DOHH2 (cell line): ENCODE measurements around the gene ZBTB7B.

ENCODE experiments used
- H3F3A ChIP-seq: fragments of 200-600 bp; sonication (generic), shearing (Covaris generic); 2 replicates; pipeline ENCODE4 v1.6.0; 2016; ENCODE audit warnings: antibody characterized with exemption, mild to moderate bottlenecking; ENCODE audit not compliant: control insufficient read depth, insufficient read depth
- H3K27ac ChIP-seq: fragments of 200-600 bp; sonication (generic); 2 replicates; pipeline ENCODE4 v1.5.1; 2014; ENCODE audit warnings: low read depth, mild to moderate bottlenecking, low read length, moderate library complexity
- H3K27me3 ChIP-seq: fragments of 200-600 bp; sonication (generic); 2 replicates; pipeline ENCODE4 v1.6.1; 2014; ENCODE audit warnings: mild to moderate bottlenecking, low read length, mixed read lengths; ENCODE audit not compliant: control insufficient read depth
- H3K36me3 ChIP-seq: fragments of 200-600 bp; sonication (generic); 2 replicates; pipeline ENCODE4 v1.6.1; 2014; ENCODE audit warnings: mild to moderate bottlenecking, low read length, moderate library complexity, mixed read lengths; ENCODE audit not compliant: control insufficient read depth
- H3K4me1 ChIP-seq: fragments of 200-600 bp; sonication (generic); 2 replicates; pipeline ENCODE4 v1.6.1; 2014; ENCODE audit warnings: mild to moderate bottlenecking, low read length, mixed read lengths; ENCODE audit not compliant: control insufficient read depth
- H3K4me2 ChIP-seq: fragments of 200-600 bp; sonication (generic); 2 replicates; pipeline ENCODE4 v1.6.0; 2014; ENCODE audit warnings: mild to moderate bottlenecking, low read length, moderate library complexity
- H3K4me3 ChIP-seq: fragments of 200-600 bp; sonication (generic); 2 replicates; pipeline ENCODE4 v1.5.1; 2014; ENCODE audit warnings: mild to moderate bottlenecking, low read length, mixed read lengths
- H3K79me2 ChIP-seq: fragments of 200-600 bp; sonication (generic); 2 replicates; pipeline ENCODE4 v1.6.1; 2014; ENCODE audit warnings: mild to moderate bottlenecking, low read length, mixed read lengths; ENCODE audit not compliant: control insufficient read depth
- H3K9me2 ChIP-seq: fragments of 200-600 bp; sonication (generic); replicated peaks from 2 replicates; pipeline ENCODE4 v1.6.1; 2014; ENCODE audit warnings: mild to moderate bottlenecking, low read length, mixed read lengths; ENCODE audit not compliant: control insufficient read depth
- H3K9me3 ChIP-seq: fragments of 200-600 bp; sonication (generic); 2 replicates; pipeline ENCODE4 v1.6.1; 2014; ENCODE audit warnings: antibody characterized with exemption, low read length, mixed read lengths; ENCODE audit not compliant: control insufficient read depth, insufficient read depth
- H4K20me1 ChIP-seq: fragments of 200-600 bp; sonication (generic); 2 replicates; pipeline ENCODE4 v1.6.0; 2014; ENCODE audit warnings: low read depth, mild to moderate bottlenecking, antibody characterized with exemption, low read length, moderate library complexity; ENCODE audit not compliant: control insufficient read depth, insufficient read depth
- CTCF ChIP-seq: fragments of 200-600 bp; sonication (generic); IDR thresholded peaks from one replicate; pipeline ENCODE4 v1.5.1; 2014; ENCODE audit warnings: antibody characterized with exemption, mild to moderate bottlenecking, low read depth, low read length; ENCODE audit not compliant: poor library complexity, severe bottlenecking
- EZH2phosphoT487 ChIP-seq: fragments of 200-600 bp; sonication (generic); IDR thresholded peaks from 2 replicates; pipeline ENCODE4 v1.6.1; 2017; ENCODE audit warnings: borderline replicate concordance, mild to moderate bottlenecking, antibody characterized with exemption, low read length, moderate library complexity, mixed read lengths

Gene ZBTB7B

GRCh38 chr1:154962156-154962749 is 40.3 kb upstream of the ZBTB7B start:
- Histone ChIP-seq H3K9me3 (no peaks in the 10 kb centered on the region), H3K4me3 (peak overlapping the region; percentile 80), H3K27ac (peak overlapping the region; percentile 71), H3K9me2 (no peaks in the 10 kb centered on the region), H3K27me3 (no peaks in the 10 kb centered on the region), H4K20me1 (no peaks in the 10 kb centered on the region), H3K79me2 (peaks cover 51% of the 10 kb centered on the region), H3K36me3 (peaks cover 75% of the 10 kb centered on the region), H3K4me1 (peaks cover 20% of the 10 kb centered on the region), H3F3A (0 out of 2 replicates have a peak, but pooled peaks cover 5% of the 10 kb centered on the region), H3K4me2 (peak overlapping the region; percentile 81)
- TF ChIP-seq CTCF (no peak), EZH2phosphoT487 (no peak)

- Histone ChIP-seq H3K9me3 (no peaks in the 10 kb centered on the region), H4K20me1 (no peaks in the 10 kb centered on the region), H3K27ac (peak overlapping the region; percentile 71), H3K9me2 (no peaks in the 10 kb centered on the region), H3F3A (0 out of 2 replicates have a peak, but pooled peaks cover 5% of the 10 kb centered on the region), H3K79me2 (peaks cover 51% of the 10 kb centered on the region), H3K27me3 (no peaks in the 10 kb centered on the region), H3K36me3 (peaks cover 79% of the 10 kb centered on the region), H3K4me2 (peak overlapping the region; percentile 81), H3K4me3 (peak overlapping the region; percentile 80), H3K4me1 (peaks cover 20% of the 10 kb centered on the region)
- no peak for TF ChIP-seq CTCF
- TF ChIP-seq EZH2phosphoT487, result no peak
Measured at GRCh38 chr1:154962795-154963330, 39.7 kb upstream of the ZBTB7B start.

DNA sequence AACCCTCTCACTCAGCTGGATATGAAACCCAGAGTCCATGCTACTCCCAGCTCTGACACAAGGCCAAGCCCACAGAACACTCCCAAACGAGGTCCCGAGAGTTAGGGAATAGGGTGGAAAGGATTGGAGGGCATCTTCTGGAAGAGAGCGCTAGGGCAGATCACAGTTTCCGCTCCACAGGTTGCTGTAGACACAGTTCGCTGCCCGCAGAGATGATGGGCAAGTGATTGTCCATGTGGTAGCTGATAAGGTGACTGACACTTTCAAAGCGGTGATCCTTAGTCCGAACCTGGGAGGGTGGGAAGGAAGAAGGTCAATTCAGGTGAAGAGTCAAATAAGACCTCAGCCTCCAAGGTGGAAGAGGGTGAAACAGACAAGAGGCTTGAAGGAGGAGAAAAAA is 39.0 kb upstream of the ZBTB7B start:
- Histone ChIP-seq H3K9me3 (no peaks in the 10 kb centered on the region), H3K4me3 (0 out of 2 replicates have a peak overlapping the region, but pooled peaks have one; percentile 80), H3K36me3 (peaks cover 79% of the 10 kb centered on the region), H3K27me3 (no peaks in the 10 kb centered on the region), H4K20me1 (no peaks in the 10 kb centered on the region), H3K4me2 (peak overlapping the region; percentile 81; the same call in 1 of the 2 replicates), H3F3A (0 out of 2 replicates have a peak, but pooled peaks cover 5% of the 10 kb centered on the region), H3K79me2 (peaks cover 47% of the 10 kb centered on the region), H3K9me2 (no peaks in the 10 kb centered on the region), H3K27ac (no peak overlapping the region), H3K4me1 (peaks cover 20% of the 10 kb centered on the region)
- TF ChIP-seq CTCF, result no peak
- TF ChIP-seq EZH2phosphoT487, result no peak
